ENCODE results near the gene SFTPA1.
A peak's percentile ranks its signal among the peaks of the same experiment; 100 is the strongest.
"Not testable (repeated sequence)": the region's sequence is repeated elsewhere in the genome, so short reads cannot be mapped to it uniquely, and the experiment has no call there.

Gene SFTPA1

GRCh38 chr10:79610601-79611191 is at the start of gene SFTPA1:
SFTPA1 (plus strand) TSS chr10:79610939; CDS start chr10:79611826, 887 bp downstream.
- Histone ChIP-seq H3K9me3 (ENCODE audit: severe bottlenecking) (no peaks in the 10 kb centered on the region), H3K36me3 (no peaks in the 10 kb centered on the region), H3K27me3 (ENCODE audit: insufficient read depth, low read depth, severe bottlenecking) (no peaks in the 10 kb centered on the region), H3K27ac (peak within 1 kb of the TSS; percentile 31; the same call in 1 of the 2 replicates), H3K4me3 (ENCODE audit: low read depth, low read length) (no peak within 1 kb of the TSS)
- DNase-seq, result no peak
- TF ChIP-seq CTCF (IDR thresholded peaks at IDR 0.05; ENCODE audit: low read depth, low read length), result no peak

- no peak overlapping the region for H3K4me3 ChIP-seq (ENCODE audit: low read depth, low read length)
- no peaks in the 10 kb centered on the region for H3K27me3 ChIP-seq (ENCODE audit: insufficient read depth, low read depth, severe bottlenecking)
- no peak for TF ChIP-seq CTCF (IDR thresholded peaks at IDR 0.05; ENCODE audit: low read depth, low read length)
- no peaks in the 10 kb centered on the region for H3K9me3 ChIP-seq (ENCODE audit: severe bottlenecking)
- no peak overlapping the region for H3K27ac ChIP-seq
- H3K36me3 ChIP-seq, result no peaks in the 10 kb centered on the region
- no peak for DNase-seq
Observed at GRCh38 chr10:79561257-79561656, 49.5 kb upstream of the SFTPA1 start.

- H3K27ac ChIP-seq, result no peak overlapping the region
Observed at GRCh38 chr10:79562135-79562756, 48.5 kb upstream of the SFTPA1 start.

DNA sequence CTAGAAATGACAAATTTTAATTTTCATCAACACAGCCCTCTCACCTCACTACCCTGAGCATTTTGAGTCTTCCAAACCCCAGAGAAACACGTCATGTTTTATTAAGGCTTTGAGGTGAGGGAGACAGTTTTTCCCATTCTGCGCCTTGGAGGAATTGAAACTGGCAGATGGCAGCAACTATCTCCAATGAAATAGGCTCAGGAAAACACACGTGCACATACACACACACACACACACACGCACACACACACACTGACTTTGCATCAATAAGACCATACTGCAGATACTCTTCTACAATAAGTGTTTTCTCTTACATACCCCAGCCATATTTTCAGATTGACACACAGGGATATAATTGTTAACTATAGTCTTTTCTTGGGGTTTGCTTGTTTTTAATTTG is 47.3 kb upstream of the SFTPA1 start:
- no peak overlapping the region for H3K4me3 ChIP-seq (ENCODE audit: low read depth, low read length)
- no peak overlapping the region for H3K27ac ChIP-seq
- no peak for DNase-seq
- H3K36me3 ChIP-seq, result no peaks in the 10 kb centered on the region
- no peaks in the 10 kb centered on the region for H3K9me3 ChIP-seq (ENCODE audit: severe bottlenecking)
- H3K27me3 ChIP-seq (ENCODE audit: insufficient read depth, low read depth, severe bottlenecking), result no peaks in the 10 kb centered on the region
- no peak for TF ChIP-seq CTCF (IDR thresholded peaks at IDR 0.05; ENCODE audit: low read depth, low read length)

More at GRCh38 chr10:79562135-79562756, 48.5 kb upstream of the SFTPA1 start:
- Histone ChIP-seq H3K36me3 (no peaks in the 10 kb centered on the region), H3K4me3 (ENCODE audit: low read depth, low read length) (no peak overlapping the region), H3K27me3 (ENCODE audit: insufficient read depth, low read depth, severe bottlenecking) (no peaks in the 10 kb centered on the region), H3K9me3 (ENCODE audit: severe bottlenecking) (no peaks in the 10 kb centered on the region)
- peak; percentile 78 for DNase-seq
- peak; percentile 96 for TF ChIP-seq CTCF (IDR thresholded peaks at IDR 0.05; ENCODE audit: low read depth, low read length)

DNA sequence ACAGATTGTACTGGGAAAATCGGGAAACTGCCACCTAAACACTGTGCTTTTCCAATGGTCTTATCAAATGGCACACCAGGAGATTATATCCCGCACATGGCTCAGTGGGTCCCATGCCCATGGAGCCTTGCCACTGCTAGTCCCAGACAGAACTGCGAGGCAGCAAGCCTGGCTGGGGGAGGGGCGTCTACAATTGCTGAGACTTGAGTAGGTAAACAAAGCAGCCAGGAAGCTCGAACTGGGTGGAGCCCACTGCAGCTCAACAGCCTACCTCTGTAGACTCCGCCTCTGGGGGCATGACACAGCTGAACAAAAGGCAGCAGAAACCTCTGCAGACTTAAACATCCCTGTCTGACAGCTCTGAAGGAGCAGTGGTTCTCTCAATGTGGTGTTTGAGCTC is 40.1 kb upstream of the SFTPA1 start:
- not testable (repeated sequence) for H3K4me3 ChIP-seq (ENCODE audit: low read depth, low read length); H3K27me3 ChIP-seq (ENCODE audit: insufficient read depth, low read depth, severe bottlenecking); H3K36me3 ChIP-seq; DNase-seq; H3K27ac ChIP-seq
- peaks cover 12% of the 10 kb centered on the region for H3K9me3 ChIP-seq (ENCODE audit: severe bottlenecking)

- H3K9me3 ChIP-seq (ENCODE audit: severe bottlenecking), result peaks cover 5% of the 10 kb centered on the region
- H3K27ac ChIP-seq, result no peak overlapping the region
- H3K27me3 ChIP-seq (ENCODE audit: insufficient read depth, low read depth, severe bottlenecking), result no peaks in the 10 kb centered on the region
- TF ChIP-seq CTCF (IDR thresholded peaks at IDR 0.05; ENCODE audit: low read depth, low read length), result no peak
- no peak overlapping the region for H3K4me3 ChIP-seq (ENCODE audit: low read depth, low read length)
- no peak for DNase-seq
- no peaks in the 10 kb centered on the region for H3K36me3 ChIP-seq
Observed at GRCh38 chr10:79579361-79579760, 31.4 kb upstream of the SFTPA1 start.

All from WERI-Rb-1 (cell line).